IMR-90 (cell line): ENCODE data around the gene ULK1. TPM values are rescaled to one million over a fixed set of nuclear protein-coding genes. Genes with fewer than 3 reads are reported as not detected.

Experiments
- ATAC-seq: fragments of 200-7000 bp; cut with Tn5 transposase; 2 replicates; pipeline ENCODE4 v1.9.1; 2020; ENCODE audit warnings: low read depth, mild to moderate bottlenecking, moderate library complexity
- BruUV-seq: library from RNA; stranded (reverse); fragments of 400-500 nt; replicated peaks from 2 replicates; lab custom pipeline; 2021; lab: Mats Ljungman, UMichigan
- CTCF ChIA-PET: fragments of 300-600 bp; formaldehyde crosslinking; extraction: SDS; loops from one replicate; lab custom pipeline; 2021; ENCODE audit warnings: antibody characterized with exemption; lab: Yijun Ruan, JAX
- POLR2A ChIA-PET: fragments of 300-600 bp; sonication (Branson Sonifier 250); formaldehyde crosslinking; loops from one replicate; lab custom pipeline; 2022; ENCODE audit warnings: antibody characterized with exemption; ENCODE audit not compliant: unreplicated experiment; lab: Charles Lee
- DNase-seq: peaks from one replicate; pipeline ENCODE4 v3.0.0; 2013
- H2AFZ ChIP-seq: replicated peaks from 2 replicates; pipeline ENCODE3; 2013; ENCODE audit warnings: low read length, mild to moderate bottlenecking; ENCODE audit not compliant: poor library complexity
- H2AK5ac ChIP-seq: 2 replicates; pipeline ENCODE4 v1.6.1; 2013; ENCODE audit warnings: low read depth, low read length, inconsistent platforms
- H2AK9ac ChIP-seq: replicated peaks from 2 replicates; pipeline ENCODE3; 2013; ENCODE audit warnings: mild to moderate bottlenecking, low read depth, low read length, moderate library complexity; ENCODE audit not compliant: poor library complexity
- H2BK120ac ChIP-seq: 2 replicates; pipeline ENCODE4 v1.6.1; 2013; ENCODE audit warnings: low read depth, low read length, inconsistent platforms
- H2BK15ac ChIP-seq: 3 replicates; pipeline ENCODE4 v1.6.1; 2013; ENCODE audit warnings: low read depth, low read length, inconsistent platforms
- H2BK20ac ChIP-seq: 2 replicates; pipeline ENCODE4 v1.6.1; 2013; ENCODE audit warnings: low read depth, mild to moderate bottlenecking, inconsistent platforms, low read length, moderate library complexity
- H2BK5ac ChIP-seq: 2 replicates; pipeline ENCODE4 v1.6.1; 2013; ENCODE audit warnings: mild to moderate bottlenecking, low read depth, low read length, inconsistent platforms; ENCODE audit not compliant: poor library complexity, severe bottlenecking
- H3K14ac ChIP-seq: replicated peaks from 2 replicates; pipeline ENCODE4 v1.6.1; 2013; ENCODE audit warnings: low read depth, low read length, inconsistent platforms
- H3K18ac ChIP-seq: 2 replicates; pipeline ENCODE4 v1.6.1; 2013; ENCODE audit warnings: low read depth, low read length, control low read depth
- H3K23ac ChIP-seq: 2 replicates; pipeline ENCODE4 v1.6.1; 2013; ENCODE audit warnings: low read depth, low read length, inconsistent platforms
- H3K27ac ChIP-seq: 2 replicates; pipeline ENCODE4 v1.5.1; 2013; ENCODE audit warnings: mild to moderate bottlenecking, control low read depth, low read length; ENCODE audit not compliant: insufficient read depth
- H3K27me3 ChIP-seq: 2 replicates; pipeline ENCODE4 v1.6.1; 2013; ENCODE audit warnings: low read length; ENCODE audit not compliant: control insufficient read depth, insufficient read depth
- H3K36me3 ChIP-seq: 2 replicates; pipeline ENCODE4 v1.6.1; 2013; ENCODE audit warnings: low read length, mixed read lengths; ENCODE audit not compliant: control insufficient read depth, insufficient read depth
- H3K4ac ChIP-seq: 2 replicates; pipeline ENCODE4 v1.6.1; 2013; ENCODE audit warnings: low read depth, low read length, inconsistent platforms
- H3K4me1 ChIP-seq: 2 replicates; pipeline ENCODE4 v1.6.1; 2013; ENCODE audit warnings: low read length, mixed read lengths; ENCODE audit not compliant: control insufficient read depth, insufficient read depth
- H3K4me2 ChIP-seq: 2 replicates; pipeline ENCODE4 v1.6.1; 2013; ENCODE audit warnings: low read depth, mild to moderate bottlenecking, control low read depth, low read length, moderate library complexity
- H3K4me3 ChIP-seq: 2 replicates; pipeline ENCODE4 v1.5.1; 2013; ENCODE audit warnings: low read depth, mild to moderate bottlenecking, control low read depth, low read length, moderate library complexity; ENCODE audit not compliant: insufficient read depth
- H3K56ac ChIP-seq: 2 replicates; pipeline ENCODE4 v1.6.1; 2013; ENCODE audit warnings: low read length, inconsistent platforms; ENCODE audit not compliant: insufficient read depth; ENCODE audit errors: extremely low read depth
- H3K79me1 ChIP-seq, 2 experiments: 2 replicates each; pipeline ENCODE4 v1.6.1; 2013; ENCODE audit warnings: low read length in 2 of 2, inconsistent platforms in 1 of 2, low read depth in 1 of 2
- H3K9ac ChIP-seq: 2 replicates; pipeline ENCODE4 v1.6.1; 2013; ENCODE audit warnings: low read depth, low read length, control low read depth
- H3K9me1 ChIP-seq: 2 replicates; pipeline ENCODE4 v1.6.1; 2013; ENCODE audit warnings: low read length, inconsistent platforms; ENCODE audit not compliant: insufficient read depth
- H3K9me3 ChIP-seq: 2 replicates; pipeline ENCODE4 v1.6.1; 2013; ENCODE audit warnings: low read length; ENCODE audit not compliant: control insufficient read depth, insufficient read depth
- H4K20me1 ChIP-seq: 2 replicates; pipeline ENCODE4 v1.6.1; 2013; ENCODE audit warnings: low read length, inconsistent platforms; ENCODE audit not compliant: insufficient read depth
- H4K5ac ChIP-seq: 2 replicates; pipeline ENCODE4 v1.6.1; 2013; ENCODE audit warnings: mild to moderate bottlenecking, low read depth, low read length, control low read depth
- H4K8ac ChIP-seq, 2 experiments: 2 replicates each; pipeline ENCODE4 v1.6.1; 2013; ENCODE audit warnings: low read depth in 2 of 2, low read length in 2 of 2, control low read depth in 1 of 2, inconsistent platforms in 1 of 2
- H4K91ac ChIP-seq: 2 replicates; pipeline ENCODE4 v1.6.1; 2013; ENCODE audit warnings: low read depth, low read length, inconsistent platforms; ENCODE audit not compliant: insufficient read depth
- BHLHE40 ChIP-seq: fragments of 150-350 bp; IDR thresholded peaks from 2 replicates; pipeline ENCODE4 v1.6.1; 2016; ENCODE audit warnings: mild to moderate bottlenecking, low read depth, low read length
- CEBPB ChIP-seq: IDR thresholded peaks from 2 replicates; pipeline ENCODE4 v1.6.1; 2012; ENCODE audit warnings: low read depth, low read length, improper control_type of control experiment
- FOS ChIP-seq: fragments of 150-350 bp; IDR thresholded peaks from 2 replicates; pipeline ENCODE4 v1.6.1; 2016; ENCODE audit warnings: low read depth, low read length
- NFE2L2 ChIP-seq: fragments of 150-350 bp; IDR thresholded peaks from 2 replicates; pipeline ENCODE4 v1.6.1; 2016; ENCODE audit warnings: low read depth, mild to moderate bottlenecking, low read length
- POLR2A ChIP-seq: IDR thresholded peaks from 2 replicates; pipeline ENCODE4 v1.6.1; 2012; ENCODE audit warnings: mild to moderate bottlenecking, low read depth, low read length
- RAD21 ChIP-seq: IDR thresholded peaks from 2 replicates; pipeline ENCODE4 v1.6.1; 2012; ENCODE audit warnings: low read length, improper control_type of control experiment
- SMC3 ChIP-seq: fragments of 150-350 bp; IDR thresholded peaks from 2 replicates; pipeline ENCODE4 v1.6.1; 2016; ENCODE audit warnings: low read depth, mild to moderate bottlenecking, antibody characterized with exemption, low read length, moderate library complexity
- WGBS, 2 experiments: methylation state at CpG; one replicate each; pipeline versions ENCODE4 v1.1.5 to v1.1.7; 2013; ENCODE audit warnings: missing lambda C conversion rate in 2 of 2; ENCODE audit not compliant: insufficient read length in 1 of 2; ENCODE audit errors: extremely low coverage in 2 of 2; 5-methylcytosine and 5-hydroxymethylcytosine counted together
- dilution Hi-C: fragments of 300-500 bp; cut with HindIII; formaldehyde crosslinking; loops from one replicate; pipeline ENCODE4 v1.14.3; 2018; ENCODE audit warnings: low sequenced_read_pairs; ENCODE audit not compliant: unreplicated experiment
- in situ Hi-C: fragments of 300-500 bp; cut with MboI; formaldehyde crosslinking; loops from 3 replicates; pipeline ENCODE4 v1.14.3; 2019; ENCODE audit warnings: low sequenced_read_pairs, inconsistent platforms, mixed read lengths
- intact Hi-C: fragments of 100-400 bp; cut with micrococcal nuclease; formaldehyde crosslinking; loops from 2 replicates; pipeline ENCODE4 v1.10.0; 2022
- polyA plus RNA-seq, 3 experiments: library from polyadenylated mRNA; depleted of rRNA; stranded (reverse); fragments of >200 nt; gene quantifications; 2 replicates each; pipeline ENCODE4 v1.2.3, GENCODE V29; 2012; ENCODE audit warnings: low replicate concordance in 1 of 3
- total RNA-seq: library from RNA; depleted of rRNA; stranded (reverse); fragments of >200 nt; gene quantifications from 2 replicates; pipeline ENCODE4 v1.2.3, GENCODE V29; 2012
- TF ChIP-seq, protein P1 (sequence below): fragments of 150-350 bp; IDR thresholded peaks from 2 replicates; pipeline ENCODE4 v1.6.1; 2016; ENCODE audit warnings: low read depth, mild to moderate bottlenecking, low read length, moderate library complexity, borderline replicate concordance
- TF ChIP-seq, protein P2 (sequence below): conservative IDR thresholded peaks from 2 replicates; pipeline ENCODE4 v1.5.1; 2012; ENCODE audit warnings: mild to moderate bottlenecking, low read depth, low read length, improper control_type of control experiment
- TF ChIP-seq, protein P3 (sequence below): fragments of 150-350 bp; IDR thresholded peaks from 2 replicates; pipeline ENCODE4 v1.6.1; 2017; ENCODE audit warnings: mild to moderate bottlenecking, antibody characterized with exemption, low read length, low read depth

Gene ULK1
- total and polyA plus RNA-seq, 2 of the 4 experiments (the other 2 are of a cell fraction): 1.8 to 19.2 TPM

DNA sequence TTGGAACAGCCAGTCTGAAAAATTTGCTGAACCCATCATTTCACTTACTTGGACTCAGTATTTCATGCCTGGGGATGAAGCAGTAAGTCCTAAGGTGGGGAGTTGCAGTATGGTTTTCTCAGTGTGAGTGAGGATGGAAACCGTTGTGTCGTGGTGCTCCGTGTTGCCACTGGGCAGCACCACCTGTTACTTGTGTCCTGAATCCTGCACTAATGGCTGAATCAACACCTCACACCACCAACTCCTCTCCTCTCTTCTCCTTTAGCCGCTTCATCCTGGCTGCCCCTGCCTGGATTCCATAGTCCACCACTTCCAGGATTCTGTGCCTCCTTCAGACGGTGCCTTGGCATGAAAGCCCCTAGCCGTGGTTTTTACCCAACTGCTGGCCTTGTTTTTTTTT lies 52.3 kb downstream of the ULK1 start:
- Histone ChIP-seq H3K4me2 (no peak overlapping the region), H2AK9ac (peak overlapping the region; percentile 9), H4K20me1 (peaks cover 12% of the 10 kb centered on the region), H3K4me1 (peaks cover 2% of the 10 kb centered on the region), H4K5ac (no peak overlapping the region), H2BK20ac (no peak overlapping the region), H2BK120ac (no peak overlapping the region), H3K18ac (no peak overlapping the region), H3K36me3 (peaks cover 14% of the 10 kb centered on the region), H3K23ac (no peak overlapping the region), H3K27me3 (no peaks in the 10 kb centered on the region), H3K4me3 (no peak overlapping the region), H3K14ac (no peak overlapping the region), H3K9me3 (no peaks in the 10 kb centered on the region), H3K27ac (no peak overlapping the region), H2AFZ (no peak overlapping the region), H2AK5ac (no peak overlapping the region), H3K9ac (no peak overlapping the region), H3K79me1 (peaks cover 9 to 10% of the 10 kb centered on the region in 2 experiments; a peak in 3 of 4 replicates), H3K9me1 (peaks cover 4% of the 10 kb centered on the region; the same call in 1 of the 2 replicates), H4K8ac (no peak overlapping the region), H2BK5ac (no peak overlapping the region), H4K91ac (no peak overlapping the region), H3K4ac (no peak overlapping the region), H2BK15ac (no peak overlapping the region), H3K56ac (no peak overlapping the region)
- in situ Hi-C loops (no loop called here), intact Hi-C loops (no loop called here), dilution Hi-C loops (no loop called here)
- no CpG with 5 or more reads among the region's 6 CpGs for WGBS, 2 experiments
- TF ChIP-seq, protein P1, sequence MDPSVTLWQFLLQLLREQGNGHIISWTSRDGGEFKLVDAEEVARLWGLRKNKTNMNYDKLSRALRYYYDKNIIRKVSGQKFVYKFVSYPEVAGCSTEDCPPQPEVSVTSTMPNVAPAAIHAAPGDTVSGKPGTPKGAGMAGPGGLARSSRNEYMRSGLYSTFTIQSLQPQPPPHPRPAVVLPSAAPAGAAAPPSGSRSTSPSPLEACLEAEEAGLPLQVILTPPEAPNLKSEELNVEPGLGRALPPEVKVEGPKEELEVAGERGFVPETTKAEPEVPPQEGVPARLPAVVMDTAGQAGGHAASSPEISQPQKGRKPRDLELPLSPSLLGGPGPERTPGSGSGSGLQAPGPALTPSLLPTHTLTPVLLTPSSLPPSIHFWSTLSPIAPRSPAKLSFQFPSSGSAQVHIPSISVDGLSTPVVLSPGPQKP: no peak
- TF ChIP-seq POLR2A (no peak), FOS (no peak), SMC3 (no peak), CEBPB (no peak), RAD21 (no peak), NFE2L2 (no peak), BHLHE40 (no peak)
- TF ChIP-seq, protein P2, sequence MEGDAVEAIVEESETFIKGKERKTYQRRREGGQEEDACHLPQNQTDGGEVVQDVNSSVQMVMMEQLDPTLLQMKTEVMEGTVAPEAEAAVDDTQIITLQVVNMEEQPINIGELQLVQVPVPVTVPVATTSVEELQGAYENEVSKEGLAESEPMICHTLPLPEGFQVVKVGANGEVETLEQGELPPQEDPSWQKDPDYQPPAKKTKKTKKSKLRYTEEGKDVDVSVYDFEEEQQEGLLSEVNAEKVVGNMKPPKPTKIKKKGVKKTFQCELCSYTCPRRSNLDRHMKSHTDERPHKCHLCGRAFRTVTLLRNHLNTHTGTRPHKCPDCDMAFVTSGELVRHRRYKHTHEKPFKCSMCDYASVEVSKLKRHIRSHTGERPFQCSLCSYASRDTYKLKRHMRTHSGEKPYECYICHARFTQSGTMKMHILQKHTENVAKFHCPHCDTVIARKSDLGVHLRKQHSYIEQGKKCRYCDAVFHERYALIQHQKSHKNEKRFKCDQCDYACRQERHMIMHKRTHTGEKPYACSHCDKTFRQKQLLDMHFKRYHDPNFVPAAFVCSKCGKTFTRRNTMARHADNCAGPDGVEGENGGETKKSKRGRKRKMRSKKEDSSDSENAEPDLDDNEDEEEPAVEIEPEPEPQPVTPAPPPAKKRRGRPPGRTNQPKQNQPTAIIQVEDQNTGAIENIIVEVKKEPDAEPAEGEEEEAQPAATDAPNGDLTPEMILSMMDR: no peak
- TF ChIP-seq, protein P3, sequence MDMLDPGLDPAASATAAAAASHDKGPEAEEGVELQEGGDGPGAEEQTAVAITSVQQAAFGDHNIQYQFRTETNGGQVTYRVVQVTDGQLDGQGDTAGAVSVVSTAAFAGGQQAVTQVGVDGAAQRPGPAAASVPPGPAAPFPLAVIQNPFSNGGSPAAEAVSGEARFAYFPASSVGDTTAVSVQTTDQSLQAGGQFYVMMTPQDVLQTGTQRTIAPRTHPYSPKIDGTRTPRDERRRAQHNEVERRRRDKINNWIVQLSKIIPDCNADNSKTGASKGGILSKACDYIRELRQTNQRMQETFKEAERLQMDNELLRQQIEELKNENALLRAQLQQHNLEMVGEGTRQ: no peak
- BruUV-seq: no TSS peak
- ATAC-seq: no peak
- ChIA-PET CTCF (no interaction called here), POLR2A (no interaction called here)
- DNase-seq: no peak
